Cardiac muscle cell (in vitro differentiated cells and primary cell): Measurements from ENCODE around the gene SPIN2B. TPM values are rescaled to one million over a fixed set of nuclear protein-coding genes. Genes with fewer than 3 reads are reported as not detected.
"Not testable (repeated sequence)": the region's sequence is repeated elsewhere in the genome, so short reads cannot be mapped to it uniquely, and the experiment has no call there.

Experiments used
- DNase-seq, 2 donors: peaks; one replicate each; pipeline versions ENCODE4 v3.0.0 to v3.0.0-alpha.2; 2010 to 2017; ENCODE audit warnings: low read depth in 1 of 2, low spot score in 1 of 2
- H3K27ac ChIP-seq: fragments of 200-600 bp; sonication (generic); 2 replicates; pipeline ENCODE4 v1.5.1; 2016
- H3K27me3 ChIP-seq: fragments of 200-600 bp; sonication (generic); 2 replicates; pipeline ENCODE4 v1.6.0; 2016; ENCODE audit warnings: control low read depth
- H3K36me3 ChIP-seq: fragments of 200-600 bp; sonication (generic); 2 replicates; pipeline ENCODE4 v1.5.1; 2016; ENCODE audit warnings: control low read depth
- H3K4me1 ChIP-seq: fragments of 200-600 bp; sonication (generic); 2 replicates; pipeline ENCODE4 v1.8.1; 2017; ENCODE audit warnings: low read depth, mild to moderate bottlenecking, mixed run types
- H3K4me3 ChIP-seq: fragments of 200-600 bp; sonication (generic); 2 replicates; pipeline ENCODE4 v1.5.1; 2016; ENCODE audit warnings: mild to moderate bottlenecking
- H3K9me3 ChIP-seq: fragments of 200-600 bp; sonication (generic); 2 replicates; pipeline ENCODE4 v1.5.1; 2017; ENCODE audit warnings: low read depth, mild to moderate bottlenecking, control low read depth
- CTCF ChIP-seq: IDR thresholded peaks from 2 replicates; pipeline ENCODE4 v1.5.1; 2012; ENCODE audit warnings: low read depth, mild to moderate bottlenecking, low read length
- polyA plus RNA-seq: library from polyadenylated mRNA; unstranded; fragments of >200 nt; fragmentation: Nextera tagmentation; extraction: Ambion mirVana; gene quantifications from 2 replicates; pipeline ENCODE4 v1.2.1, GENCODE V29; 2016
- total RNA-seq: library from RNA; depleted of rRNA; stranded (reverse); fragments of >200 nt; gene quantifications from 2 replicates; pipeline ENCODE4 v1.2.3, GENCODE V29; 2016

The SPIN2B gene
- total and polyA plus RNA-seq, 2 experiments from 2014 or later = 20.8 to 41.8 TPM

- Histone ChIP-seq H3K27ac (no peak overlapping the region), H3K27me3 (no peaks in the 10 kb centered on the region), H3K4me1 (no peaks in the 10 kb centered on the region), H3K9me3 (no peaks in the 10 kb centered on the region), H3K36me3 (no peaks in the 10 kb centered on the region), H3K4me3 (no peak overlapping the region)
- DNase-seq = no peak
- TF ChIP-seq CTCF = no peak
Measured at GRCh38 chrX:57135287-57135686, 13.9 kb upstream of the SPIN2B start.

GRCh38 chrX:57134702-57135101 lies 13.4 kb upstream of the SPIN2B start:
- Histone ChIP-seq H3K27me3 (no peaks in the 10 kb centered on the region), H3K9me3 (no peaks in the 10 kb centered on the region), H3K27ac (no peak overlapping the region), H3K4me1 (no peaks in the 10 kb centered on the region), H3K4me3 (no peak overlapping the region), H3K36me3 (no peaks in the 10 kb centered on the region)
- DNase-seq = no peak
- TF ChIP-seq CTCF = no peak

GRCh38 chrX:57133706-57134105 lies 12.4 kb upstream of the SPIN2B start:
- H3K27me3 ChIP-seq = no peaks in the 10 kb centered on the region
- H3K4me3 ChIP-seq = no peak overlapping the region
- no peak overlapping the region for H3K27ac ChIP-seq
- TF ChIP-seq CTCF = no peak
- no peaks in the 10 kb centered on the region for H3K36me3 ChIP-seq
- H3K4me1 ChIP-seq = no peaks in the 10 kb centered on the region
- H3K9me3 ChIP-seq = no peaks in the 10 kb centered on the region
- no peak for DNase-seq

- not testable (repeated sequence) for DNase-seq, H3K36me3 ChIP-seq
Measured at GRCh38 chrX:57133284-57133683, 11.9 kb upstream of the SPIN2B start.

GRCh38 chrX:57132046-57132445 lies 10.7 kb upstream of the SPIN2B start:
- no peak for TF ChIP-seq CTCF

More at GRCh38 chrX:57133284-57133683, 11.9 kb upstream of the SPIN2B start:
- not testable (repeated sequence) for H3K27me3 ChIP-seq, H3K4me3 ChIP-seq, H3K9me3 ChIP-seq, H3K27ac ChIP-seq, H3K4me1 ChIP-seq

GRCh38 chrX:57121816-57122215 lies 468 bp upstream of the SPIN2B start:
- Histone ChIP-seq H3K9me3 (no peaks in the 10 kb centered on the region), H3K4me1 (no peaks in the 10 kb centered on the region), H3K27ac (peak overlapping the region; percentile 96), H3K4me3 (peak overlapping the region; percentile 59), H3K36me3 (no peaks in the 10 kb centered on the region), H3K27me3 (no peaks in the 10 kb centered on the region)
- no peak for TF ChIP-seq CTCF
- DNase-seq = no peak

More at GRCh38 chrX:57132046-57132445, 10.7 kb upstream of the SPIN2B start:
- no peaks in the 10 kb centered on the region for H3K4me1 ChIP-seq
- no peak overlapping the region for H3K27ac ChIP-seq
- H3K4me3 ChIP-seq = no peak overlapping the region
- no peaks in the 10 kb centered on the region for H3K9me3 ChIP-seq
- H3K36me3 ChIP-seq = no peaks in the 10 kb centered on the region
- no peaks in the 10 kb centered on the region for H3K27me3 ChIP-seq
- no peak for DNase-seq

GRCh38 chrX:57120619-57121161 lies 658 bp downstream of the SPIN2B start:
- DNase-seq = peak in 1 of 2 donors; percentile 7
- not testable (repeated sequence) for H3K36me3 ChIP-seq, H3K9me3 ChIP-seq, H3K4me1 ChIP-seq, H3K27me3 ChIP-seq
- peak overlapping the region; percentile 96 for H3K27ac ChIP-seq
- peak overlapping the region; percentile 59 for H3K4me3 ChIP-seq
